RWPE2 (cell line): Measurements from ENCODE around the gene ZBTB11.
A peak's percentile ranks its signal among the peaks of the same experiment; 100 is the strongest.

Experiments
- ATAC-seq: fragments of 200-7000 bp; cut with Tn5 transposase; 3 replicates; pipeline ENCODE4 v1.9.1; 2021; ENCODE audit warnings: low read depth
- DNase-seq: peaks from one replicate; pipeline ENCODE4 v3.0.0-alpha.2; 2020; ENCODE audit warnings: low spot score
- H3K27ac ChIP-seq: fragments of 450-650 bp; 2 replicates; pipeline ENCODE4 v1.5.1; 2017; ENCODE audit warnings: mild to moderate bottlenecking; ENCODE audit not compliant: poor library complexity, severe bottlenecking
- H3K27me3 ChIP-seq: fragments of 250-450 bp; sonication (Bioruptor Pico); 2 replicates; pipeline ENCODE4 v1.5.1; 2021; ENCODE audit warnings: mild to moderate bottlenecking, moderate library complexity; ENCODE audit not compliant: insufficient read depth, poor library complexity, severe bottlenecking
- H3K36me3 ChIP-seq: fragments of 250-450 bp; sonication (Bioruptor Pico); 2 replicates; pipeline ENCODE4 v1.5.1; 2020; ENCODE audit warnings: low read depth, mild to moderate bottlenecking, moderate library complexity
- H3K4me1 ChIP-seq: fragments of 250-450 bp; sonication (Bioruptor Pico); 2 replicates; pipeline ENCODE4 v1.5.1; 2021; ENCODE audit warnings: mild to moderate bottlenecking, moderate library complexity; ENCODE audit not compliant: insufficient read depth, poor library complexity, severe bottlenecking
- H3K4me3 ChIP-seq: fragments of 250-450 bp; sonication (Bioruptor Pico); 2 replicates; pipeline ENCODE4 v1.5.1; 2021; ENCODE audit warnings: mild to moderate bottlenecking, moderate library complexity; ENCODE audit not compliant: severe bottlenecking
- H3K9me3 ChIP-seq: fragments of 250-450 bp; sonication (Bioruptor Pico); 2 replicates; pipeline ENCODE4 v1.5.1; 2021; ENCODE audit warnings: mild to moderate bottlenecking, moderate library complexity; ENCODE audit not compliant: severe bottlenecking
- CTCF ChIP-seq: fragments of 450-650 bp; IDR thresholded peaks from one replicate; pipeline ENCODE4 v1.5.1; 2017; ENCODE audit warnings: mild to moderate bottlenecking, moderate library complexity; ENCODE audit not compliant: poor library complexity, severe bottlenecking

The ZBTB11 gene

GRCh38 chr3:101665357-101665756, 11.6 kb downstream of the ZBTB11 start:
- Histone ChIP-seq H3K27ac (no peak overlapping the region), H3K36me3 (peaks cover 94% of the 10 kb centered on the region), H3K4me1 (no peaks in the 10 kb centered on the region), H3K27me3 (no peaks in the 10 kb centered on the region), H3K9me3 (no peaks in the 10 kb centered on the region), H3K4me3 (no peak overlapping the region)
- DNase-seq (no peak), ATAC-seq (no peak)
- no peak for TF ChIP-seq CTCF

- ATAC-seq (no peak), DNase-seq (no peak)
- Histone ChIP-seq H3K9me3 (no peaks in the 10 kb centered on the region), H3K4me1 (no peaks in the 10 kb centered on the region), H3K27me3 (no peaks in the 10 kb centered on the region), H3K4me3 (no peak overlapping the region), H3K36me3 (peaks cover 91% of the 10 kb centered on the region), H3K27ac (no peak overlapping the region)
- TF ChIP-seq CTCF = no peak
Measured at GRCh38 chr3:101660714-101661113, 16.2 kb downstream of the ZBTB11 start.

- Histone ChIP-seq H3K9me3 (no peaks in the 10 kb centered on the region), H3K4me3 (no peak overlapping the region), H3K36me3 (peaks cover 88% of the 10 kb centered on the region), H3K4me1 (no peaks in the 10 kb centered on the region), H3K27ac (no peak overlapping the region), H3K27me3 (no peaks in the 10 kb centered on the region)
- no peak for TF ChIP-seq CTCF
- ATAC-seq = no peak
- no peak for DNase-seq
Measured at GRCh38 chr3:101656651-101657050, 20.3 kb downstream of the ZBTB11 start.

- no peak for TF ChIP-seq CTCF
- H3K9me3 ChIP-seq = no peaks in the 10 kb centered on the region
- DNase-seq (no peak), ATAC-seq (peak; percentile 53)
- H3K4me3 ChIP-seq = no peak overlapping the region
- no peaks in the 10 kb centered on the region for H3K27me3 ChIP-seq
- no peak overlapping the region for H3K27ac ChIP-seq
- peaks cover 36% of the 10 kb centered on the region for H3K36me3 ChIP-seq
- peaks cover 8% of the 10 kb centered on the region for H3K4me1 ChIP-seq
Measured at GRCh38 chr3:101646726-101647125, 30.2 kb downstream of the ZBTB11 start.

GRCh38 chr3:101643861-101644613, 32.9 kb downstream of the ZBTB11 start:
- peaks cover 8% of the 10 kb centered on the region for H3K4me1 ChIP-seq
- no peak for TF ChIP-seq CTCF
- H3K27me3 ChIP-seq = no peaks in the 10 kb centered on the region
- H3K4me3 ChIP-seq = no peak overlapping the region
- peak overlapping the region; percentile 33 for H3K27ac ChIP-seq
- peaks cover 10% of the 10 kb centered on the region; the same call in 1 of the 2 replicates for H3K36me3 ChIP-seq
- DNase-seq (no peak), ATAC-seq (peak; percentile 82)
- no peaks in the 10 kb centered on the region for H3K9me3 ChIP-seq
